Muscle of leg (tissue), 11 donors: ENCODE measurements around the gene HSPB6. TPM values are rescaled to one million over a fixed set of nuclear protein-coding genes. Genes with fewer than 3 reads are reported as not detected.

Source experiments
- DNase-seq: peaks from one replicate; pipeline ENCODE4 v3.0.0; 2013
- H3K27ac ChIP-seq: one replicate; pipeline ENCODE4 v1.5.1; 2013; ENCODE audit warnings: mild to moderate bottlenecking, low read length, control low read depth
- H3K27me3 ChIP-seq: one replicate; pipeline ENCODE4 v1.6.1; 2013; ENCODE audit warnings: low read length; ENCODE audit not compliant: control insufficient read depth, insufficient read depth
- H3K36me3 ChIP-seq: one replicate; pipeline ENCODE4 v1.6.1; 2013; ENCODE audit warnings: low read length; ENCODE audit not compliant: control insufficient read depth, insufficient read depth
- H3K4me1 ChIP-seq: one replicate; pipeline ENCODE4 v1.6.1; 2013; ENCODE audit warnings: low read length; ENCODE audit not compliant: control insufficient read depth, insufficient read depth
- H3K4me3 ChIP-seq: one replicate; pipeline ENCODE4 v1.5.1; 2013; ENCODE audit warnings: low read length, control low read depth
- H3K9me3 ChIP-seq: replicated peaks from 2 replicates; pipeline ENCODE4 v1.6.1; 2013; ENCODE audit warnings: low read depth, low read length; ENCODE audit not compliant: control insufficient read depth
- WGBS: methylation state at CpG from one replicate; pipeline ENCODE4 v1.1.5; 2013; ENCODE audit warnings: missing lambda C conversion rate; ENCODE audit not compliant: insufficient coverage; 5-methylcytosine and 5-hydroxymethylcytosine counted together
- polyA plus RNA-seq, 8 donors: library from polyadenylated mRNA; unstranded; fragments of 120-200 nt; gene quantifications; one replicate each; pipeline versions ENCODE4 v1.2.1 to v1.2.3, GENCODE V29; 2013; ENCODE audit warnings: inconsistent platforms in 1 of 8, low replicate concordance in 1 of 8; ENCODE audit not compliant: insufficient read length in 8 of 8, insufficient read depth in 1 of 8
- total RNA-seq: library from RNA; stranded (reverse); fragments of 120-200 nt; gene quantifications from one replicate; pipeline ENCODE4 v1.2.4, GENCODE V29; 2013

The HSPB6 gene
- total and polyA plus RNA-seq, 9 donors: 46.7 to 741 (median 466) TPM

DNA sequence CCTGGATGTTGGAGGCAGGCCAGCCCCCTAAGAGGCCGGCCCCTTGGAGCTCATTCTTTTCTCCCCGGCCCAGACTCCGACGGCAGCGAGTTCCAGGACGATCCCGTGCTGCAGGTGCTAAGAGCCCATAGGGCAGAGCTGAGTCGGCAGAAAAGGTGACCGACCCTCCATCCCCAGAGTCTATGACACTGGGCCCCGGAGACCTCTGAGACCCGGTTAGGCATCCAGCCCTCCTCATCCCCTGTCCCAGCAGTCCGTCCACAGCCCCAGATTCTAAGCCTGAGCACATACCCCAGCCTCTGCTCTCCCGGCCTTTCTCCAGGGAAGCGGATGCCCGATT, 11.2 kb upstream of the HSPB6 start:
- Histone ChIP-seq H3K4me1 (peaks cover 12% of the 10 kb centered on the region), H3K9me3 (no peaks in the 10 kb centered on the region), H3K4me3 (no peak overlapping the region), H3K27me3 (no peaks in the 10 kb centered on the region), H3K27ac (no peak overlapping the region), H3K36me3 (peaks cover 33% of the 10 kb centered on the region)
- DNase-seq: no peak
- 38% methylated on average over 14 of the region's 15 CpGs for WGBS

DNA sequence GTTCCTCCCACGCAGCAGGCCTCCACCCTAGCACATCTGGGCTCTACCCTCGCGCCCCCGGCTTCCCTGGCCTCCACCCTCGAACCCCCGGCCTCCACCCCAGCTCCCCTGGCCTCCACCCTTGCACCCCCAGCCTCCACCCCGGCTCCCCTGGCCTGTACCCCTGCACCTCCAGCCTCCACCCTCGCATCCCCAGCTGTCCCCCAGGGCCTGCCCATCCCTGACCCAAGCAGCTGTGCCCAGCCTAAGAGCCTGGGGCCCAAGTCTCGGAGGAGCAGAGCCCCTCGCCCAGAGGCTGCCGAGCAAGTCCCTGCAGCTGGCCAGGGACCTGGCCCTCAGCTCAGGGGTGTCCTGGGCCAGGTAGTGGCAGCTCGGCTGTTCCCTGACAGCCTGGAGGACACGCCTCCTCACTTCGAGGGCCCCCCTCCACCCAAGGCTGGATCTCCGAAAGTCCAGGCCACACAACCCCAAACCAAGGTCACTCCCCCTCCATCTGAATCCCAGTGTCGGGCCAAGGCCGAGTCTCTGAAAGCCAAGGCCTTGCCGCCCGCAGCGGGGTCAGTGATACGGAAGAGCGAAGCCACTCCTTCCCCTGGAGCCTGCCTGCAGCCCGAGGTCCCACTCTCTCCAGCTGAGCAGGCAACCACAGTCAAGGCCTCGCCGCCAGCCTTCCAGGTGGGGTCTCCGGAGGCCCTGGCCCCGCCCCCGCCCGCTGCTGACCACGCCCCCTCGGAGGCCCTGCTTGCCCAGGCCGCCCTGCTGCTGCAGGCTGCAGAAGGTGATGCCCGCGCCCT, 10.7 kb upstream of the HSPB6 start:
- no peak overlapping the region for H3K27ac ChIP-seq
- peak; percentile 35 for DNase-seq
- H3K4me1 ChIP-seq: peaks cover 12% of the 10 kb centered on the region
- 41% methylated on average over 34 of the region's 34 CpGs for WGBS
- H3K9me3 ChIP-seq: no peaks in the 10 kb centered on the region
- no peak overlapping the region for H3K4me3 ChIP-seq
- no peaks in the 10 kb centered on the region for H3K27me3 ChIP-seq
- H3K36me3 ChIP-seq: peaks cover 35% of the 10 kb centered on the region

DNA sequence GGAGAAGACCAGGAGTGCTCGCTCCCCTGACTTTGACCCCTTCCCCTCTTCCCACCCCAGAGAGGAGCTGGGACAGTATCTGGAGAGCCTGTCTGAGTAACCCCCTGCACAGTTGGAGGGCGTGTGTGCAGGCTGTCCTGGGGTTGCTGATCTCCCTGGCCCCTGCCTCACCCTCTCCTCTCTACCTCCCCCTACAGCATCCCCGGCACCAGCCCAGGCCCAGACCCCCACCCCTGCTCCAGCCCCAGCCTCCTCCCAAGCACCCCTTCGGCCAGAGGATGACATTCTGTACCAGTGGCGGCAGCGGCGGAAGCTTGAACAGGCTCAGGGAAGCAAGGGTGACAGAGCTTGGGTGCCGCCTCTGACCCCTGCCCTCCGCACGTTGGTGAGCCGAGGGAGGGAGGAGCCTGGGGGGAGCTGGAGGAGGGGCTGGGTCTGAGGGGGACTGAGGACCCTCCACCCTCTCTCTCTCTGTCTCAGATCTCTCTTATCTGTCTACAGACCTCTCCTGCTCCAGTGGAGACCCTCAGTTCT, 9.8 kb upstream of the HSPB6 start:
- peaks cover 43% of the 10 kb centered on the region for H3K36me3 ChIP-seq

DNA sequence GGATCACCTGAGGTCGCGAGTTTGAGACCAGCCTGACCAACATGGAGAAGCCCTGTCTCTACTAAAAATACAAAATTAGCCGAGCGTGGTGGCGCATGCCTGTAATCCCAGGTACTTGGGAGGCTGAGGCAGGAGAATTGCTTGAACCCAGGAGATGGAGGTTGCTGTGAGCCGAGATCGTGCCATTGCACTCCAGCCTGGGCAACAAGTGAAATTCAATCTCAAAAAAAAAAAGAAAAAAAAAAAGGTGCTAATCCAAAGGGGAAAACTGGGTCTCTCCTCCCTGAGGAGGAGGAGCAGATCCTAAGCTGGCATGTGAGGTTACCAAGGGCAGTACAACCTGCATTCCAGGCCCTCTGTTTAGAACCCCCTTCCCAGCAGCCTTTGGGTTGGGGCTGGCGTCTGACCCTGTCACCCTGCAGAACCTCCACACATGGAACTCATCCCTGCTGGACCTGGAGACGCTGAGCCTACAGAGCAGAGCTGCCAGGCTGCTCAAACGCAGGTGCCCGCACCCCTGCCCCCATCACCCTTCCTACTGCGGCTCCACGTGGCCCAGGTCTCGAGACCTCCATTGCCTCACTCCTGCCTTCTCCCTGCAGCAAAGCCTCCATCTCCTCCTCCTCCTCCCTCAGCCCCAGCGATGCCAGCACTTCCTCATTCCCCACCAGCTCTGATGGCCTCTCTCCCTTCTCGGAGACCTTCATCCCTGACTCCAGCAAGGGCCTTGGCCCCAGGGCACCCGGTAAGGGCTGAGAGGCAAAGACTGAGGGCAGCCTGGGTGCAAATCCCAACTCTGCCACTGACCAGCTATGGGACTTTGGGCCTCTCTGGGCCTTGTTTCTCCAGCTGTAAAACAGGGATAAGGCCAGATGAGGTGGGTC, 7.8 kb upstream of the HSPB6 start:
- Histone ChIP-seq H3K27me3 (no peaks in the 10 kb centered on the region), H3K9me3 (no peaks in the 10 kb centered on the region), H3K36me3 (peaks cover 58% of the 10 kb centered on the region), H3K27ac (no peak overlapping the region), H3K4me3 (no peak overlapping the region), H3K4me1 (peaks cover 15% of the 10 kb centered on the region)
- DNase-seq: no peak
- WGBS: 85% methylated on average over 12 of the region's 17 CpGs

More for the DNA sequence above, 9.8 kb upstream of the HSPB6 start:
- no peaks in the 10 kb centered on the region for H3K27me3 ChIP-seq
- peaks cover 12% of the 10 kb centered on the region for H3K4me1 ChIP-seq
- no peaks in the 10 kb centered on the region for H3K9me3 ChIP-seq
- WGBS: 90% methylated on average over 2 of the region's 11 CpGs
- no peak overlapping the region for H3K4me3 ChIP-seq
- DNase-seq: no peak
- no peak overlapping the region for H3K27ac ChIP-seq

DNA sequence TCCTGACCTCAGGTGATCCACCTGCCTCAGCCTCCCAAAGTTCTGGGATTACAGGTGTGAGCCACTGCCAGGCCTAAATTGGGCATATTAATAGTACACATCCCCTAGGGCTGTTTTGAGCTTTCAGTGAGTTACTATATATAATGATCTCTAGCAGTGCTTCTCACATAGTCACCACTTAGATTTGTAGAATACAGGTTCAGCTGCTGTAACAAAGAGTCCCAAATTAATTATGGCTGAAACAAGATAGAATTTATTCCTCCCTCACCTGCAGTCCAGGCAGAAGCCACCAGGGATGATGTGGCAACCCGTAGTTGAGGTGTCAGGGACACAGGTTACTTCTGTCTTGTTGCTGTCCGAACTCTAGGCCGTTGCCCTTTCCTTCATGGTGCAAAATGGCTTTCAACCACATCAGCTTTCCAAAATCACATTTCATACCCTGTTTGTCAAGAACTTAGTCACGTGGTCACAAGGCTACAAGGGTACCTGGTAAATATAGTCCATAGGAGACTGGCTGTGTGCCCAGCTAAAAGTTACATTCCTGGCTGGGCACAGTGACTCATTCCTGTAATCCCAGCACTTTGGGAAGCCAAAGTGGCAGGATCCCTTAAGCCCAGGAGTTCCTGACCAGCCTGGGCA, 4.0 kb upstream of the HSPB6 start:
- Histone ChIP-seq H3K27ac (no peak overlapping the region), H3K9me3 (no peaks in the 10 kb centered on the region), H3K36me3 (peaks cover 44% of the 10 kb centered on the region), H3K4me1 (peaks cover 29% of the 10 kb centered on the region), H3K4me3 (no peak overlapping the region), H3K27me3 (no peaks in the 10 kb centered on the region)
- DNase-seq: no peak
- WGBS: 94% methylated on average over 3 of the region's 4 CpGs

DNA sequence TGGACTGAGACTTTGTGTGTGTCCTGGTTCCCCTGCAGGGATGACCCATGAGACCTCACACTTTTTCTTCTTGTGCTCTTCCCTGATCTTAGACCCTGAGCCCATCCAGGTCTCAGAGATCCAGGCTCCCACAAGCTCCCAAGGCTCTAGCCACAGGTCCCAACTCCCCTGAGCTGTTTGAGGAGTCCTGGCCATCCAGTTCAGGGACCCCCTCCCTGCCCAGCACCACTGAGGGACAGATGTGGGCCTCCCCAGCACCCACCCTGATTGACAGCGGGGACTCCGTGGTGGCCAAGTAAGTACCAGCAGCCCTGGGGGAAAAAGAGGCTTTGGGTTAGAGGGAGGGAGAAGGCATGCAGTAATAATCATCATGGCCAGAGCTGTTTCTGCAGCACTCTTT, 2.9 kb upstream of the HSPB6 start:
- peaks cover 38% of the 10 kb centered on the region for H3K36me3 ChIP-seq
- peaks cover 40% of the 10 kb centered on the region for H3K4me1 ChIP-seq
- H3K4me3 ChIP-seq: no peak overlapping the region
- H3K27me3 ChIP-seq: no peaks in the 10 kb centered on the region
- no CpG with 5 or more reads among the region's 2 CpGs for whole genome bisulfite sequencing
- H3K27ac ChIP-seq: no peak overlapping the region
- no peak for DNase-seq
- H3K9me3 ChIP-seq: no peaks in the 10 kb centered on the region

DNA sequence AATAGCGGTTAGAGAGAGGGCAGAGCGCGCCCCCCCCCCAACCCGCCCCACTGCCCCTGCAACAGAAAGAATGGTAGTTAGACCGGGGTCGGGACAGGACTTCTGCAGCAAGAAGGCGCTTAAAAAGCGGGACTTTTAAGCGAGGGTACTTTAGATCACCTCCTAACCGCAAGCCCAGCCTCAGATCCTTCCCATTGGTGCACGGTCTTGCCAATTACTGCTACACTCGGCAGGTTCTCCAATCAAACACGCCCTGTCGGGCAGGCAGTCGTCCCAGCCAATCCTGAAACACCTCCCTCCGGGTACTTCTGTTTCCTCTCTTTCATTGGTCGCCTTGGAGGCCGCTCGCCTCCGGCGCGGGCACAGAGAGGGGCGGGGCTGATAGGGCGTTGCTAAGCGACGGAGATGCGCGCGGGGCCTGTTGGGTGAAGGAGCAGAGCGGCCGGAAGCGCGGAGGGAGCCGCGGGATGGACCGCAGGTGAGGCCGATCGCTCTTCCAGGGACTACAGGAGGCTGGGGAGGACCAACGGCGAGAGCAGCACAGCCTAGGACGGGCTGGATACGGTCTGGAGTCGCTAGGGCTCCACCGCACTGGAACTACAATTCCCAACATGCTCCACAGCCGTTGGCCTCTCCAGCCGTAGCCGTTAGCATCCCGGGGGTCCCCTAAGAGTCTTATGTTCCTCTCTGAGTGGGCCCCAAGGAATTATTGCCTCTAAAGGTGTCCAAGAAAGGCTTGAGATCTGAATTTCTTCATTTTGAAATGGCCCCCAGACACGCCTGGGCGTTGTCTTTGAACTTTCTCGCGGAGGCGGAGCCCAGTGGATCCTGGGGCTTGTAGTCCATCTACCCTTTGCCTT, 1.1 kb upstream of the HSPB6 start, which contains the start of gene PROSER3:
TSS of gene PROSER3 (plus strand) at position 428 of the 860 bp plus-strand sequence. CDS start at position 468, 40 bp downstream.
- peaks cover 49% of the 10 kb centered on the region for H3K4me1 ChIP-seq
- peak within 1 kb of the TSS; percentile 99 for H3K4me3 ChIP-seq
- H3K9me3 ChIP-seq: no peaks in the 10 kb centered on the region
- under 1% methylated on average over 44 of the region's 53 CpGs for WGBS
- peak; percentile 100 for DNase-seq
- H3K27ac ChIP-seq: peak within 1 kb of the TSS; percentile 99
- H3K36me3 ChIP-seq: peaks cover 47% of the 10 kb centered on the region
- H3K27me3 ChIP-seq: no peaks in the 10 kb centered on the region

DNA sequence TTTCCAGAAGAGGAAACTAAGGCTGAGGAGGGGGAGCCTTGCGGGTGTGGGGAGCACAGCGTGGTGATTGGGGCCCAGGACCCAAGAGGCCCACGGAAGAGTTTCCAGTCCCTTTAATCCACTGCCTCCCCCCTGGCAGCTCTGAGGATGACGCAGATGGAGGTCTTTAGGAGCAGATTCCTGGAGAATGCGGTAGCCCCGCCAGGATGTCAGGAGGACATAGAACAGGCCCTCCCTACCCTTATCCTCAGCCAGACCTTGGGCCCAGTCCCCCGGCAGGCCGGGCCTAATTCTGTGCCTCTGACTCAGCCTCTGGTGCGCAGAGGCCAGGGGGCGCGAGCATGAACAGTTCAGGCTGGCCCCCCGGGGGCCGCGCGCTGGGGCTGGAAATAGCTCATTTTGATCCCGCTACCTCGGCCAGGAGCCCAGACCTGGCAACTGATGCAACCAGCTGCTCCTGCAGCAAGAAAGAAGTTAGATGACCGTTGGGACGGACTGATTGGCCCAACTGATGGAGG, 461 bp upstream of the HSPB6 start:
- Histone ChIP-seq H3K4me1 (peaks cover 49% of the 10 kb centered on the region), H3K4me3 (peak overlapping the region; percentile 99), H3K36me3 (peaks cover 50% of the 10 kb centered on the region), H3K27me3 (no peaks in the 10 kb centered on the region), H3K9me3 (no peaks in the 10 kb centered on the region), H3K27ac (peak overlapping the region; percentile 99)
- WGBS: 2% methylated on average over 15 of the region's 19 CpGs
- peak; percentile 99 for DNase-seq
